ENCODE measurements around the gene APP.
A peak's percentile ranks its signal among the peaks of the same experiment; 100 is the strongest.

APP gene

DNA sequence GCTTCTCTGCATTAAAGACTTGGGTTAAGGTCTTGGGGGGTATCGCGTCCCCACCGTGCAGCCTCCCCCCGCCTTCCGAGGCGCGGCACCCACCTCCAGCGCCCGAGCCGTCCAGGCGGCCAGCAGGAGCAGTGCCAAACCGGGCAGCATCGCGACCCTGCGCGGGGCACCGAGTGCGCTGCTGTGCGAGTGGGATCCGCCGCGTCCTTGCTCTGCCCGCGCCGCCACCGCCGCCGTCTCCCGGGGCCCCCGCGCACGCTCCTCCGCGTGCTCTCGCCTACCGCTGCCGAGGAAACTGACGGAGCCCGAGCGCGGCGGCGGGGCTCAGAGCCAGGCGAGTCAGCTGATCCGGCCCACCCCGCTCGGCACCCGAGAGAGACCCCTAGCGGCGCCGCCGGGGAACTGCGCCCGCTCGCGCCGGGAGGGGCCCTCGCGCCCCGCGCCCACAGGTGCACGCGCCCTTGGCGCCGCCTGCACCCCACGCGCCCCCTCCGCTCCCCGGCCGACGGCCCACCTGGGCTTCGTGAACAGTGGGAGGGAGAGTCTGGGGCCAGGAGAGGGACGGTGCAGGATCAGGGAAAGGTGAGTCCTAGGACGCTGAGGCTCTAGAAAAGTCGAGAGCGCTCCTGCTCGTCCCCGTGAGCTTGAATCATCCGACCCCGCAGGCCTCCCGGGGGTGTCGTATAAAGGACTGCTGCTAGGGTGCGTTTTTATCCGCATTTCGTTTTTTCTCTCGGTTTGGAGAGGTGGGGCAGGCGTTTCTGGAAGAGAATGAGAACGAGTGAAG lies at the start of gene APP:
APP (minus strand) TSS at position 300 of the 787 bp plus-strand sequence; CDS start at position 150, 150 bp downstream.
- DNase-seq (ENCODE audit: low read depth in 2 of 2), result peak; percentile 70 to 77

DNA sequence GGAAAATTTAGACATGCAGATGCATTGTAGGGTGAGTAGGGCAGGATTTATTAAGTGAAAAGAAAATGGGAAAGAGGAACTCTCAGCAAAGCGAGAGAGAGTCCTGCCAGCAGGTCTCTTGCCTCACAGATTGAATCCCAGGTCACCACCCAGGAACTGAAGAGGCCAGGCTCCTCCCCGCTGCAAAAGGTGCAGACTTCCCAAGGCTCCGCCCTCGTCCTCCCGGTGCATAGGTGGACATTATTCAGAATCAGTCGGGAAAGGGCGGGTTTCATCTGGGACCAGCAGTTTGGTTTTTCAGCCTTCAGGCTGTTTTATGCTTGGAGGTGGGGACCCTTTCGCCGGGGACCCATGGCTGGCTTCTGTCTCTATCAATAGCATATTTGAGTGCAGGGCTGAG lies 41.6 kb upstream of the APP start:
- no peak for DNase-seq (ENCODE audit: low read depth in 2 of 2)

DNA sequence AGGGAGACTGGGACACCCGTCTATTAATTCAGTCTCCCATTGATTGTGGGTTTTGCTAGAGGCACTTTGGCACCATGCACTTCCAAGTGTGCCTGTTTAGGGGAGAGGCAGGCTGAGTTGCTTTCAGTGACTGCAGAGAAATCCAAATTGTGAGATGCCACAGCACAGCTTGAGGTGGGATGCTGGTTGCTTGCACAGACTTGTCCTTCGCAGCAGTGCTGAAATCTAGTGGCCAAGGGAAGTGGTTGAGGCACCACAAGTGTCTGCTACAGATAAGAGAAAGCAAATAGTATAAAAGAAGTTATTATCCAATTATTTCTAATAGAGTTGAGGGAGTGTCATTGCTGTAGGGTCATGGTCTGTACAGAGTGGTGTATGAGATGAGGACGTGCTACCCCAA lies 40.0 kb upstream of the APP start:
- no peak for DNase-seq (ENCODE audit: low read depth in 2 of 2)

GRCh38 chr21:26207021-26207420 lies 36.5 kb upstream of the APP start:
- no peak for DNase-seq (ENCODE audit: low read depth in 2 of 2)

DNA sequence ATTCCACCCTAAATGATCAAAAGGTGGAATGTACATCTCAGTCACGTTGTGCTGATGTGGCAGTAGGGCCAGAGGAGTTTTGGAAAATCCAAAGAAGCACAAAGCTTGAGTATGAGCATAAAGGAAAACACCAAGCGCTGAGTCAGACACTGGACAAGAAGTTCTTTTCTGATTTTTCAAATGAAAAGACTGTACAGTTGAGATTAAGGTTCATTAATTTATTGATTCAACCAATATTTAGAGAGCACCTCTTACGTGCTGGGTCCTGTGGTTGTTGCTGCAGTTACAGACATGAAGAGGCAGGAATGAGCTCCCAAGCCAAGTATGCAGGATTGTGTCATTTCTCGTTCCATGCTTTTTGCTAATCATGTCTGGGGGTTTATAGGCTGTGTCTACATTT lies 28.9 kb upstream of the APP start:
- no peak for DNase-seq (ENCODE audit: low read depth in 2 of 2)

DNA sequence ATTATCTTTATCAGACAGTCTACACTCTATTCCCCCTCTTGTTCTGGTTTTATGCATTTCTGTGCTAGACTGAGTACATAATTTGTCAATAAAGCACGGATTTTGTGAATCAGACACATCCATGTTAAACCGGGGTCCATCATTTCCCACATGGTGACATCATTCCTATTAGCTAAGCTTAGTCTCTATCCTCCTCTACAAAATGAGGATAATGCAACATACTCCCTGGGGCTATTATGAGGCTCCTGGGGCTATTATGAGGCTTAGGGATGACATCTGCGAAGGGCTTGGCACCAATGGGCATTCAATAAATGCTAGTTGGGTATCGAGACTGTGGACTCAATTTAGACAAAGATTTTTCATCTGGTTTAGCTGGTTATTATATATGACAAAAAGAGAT lies 25.1 kb upstream of the APP start:
- no peak for DNase-seq (ENCODE audit: low read depth in 2 of 2)

- DNase-seq (ENCODE audit: low read depth in 2 of 2), result no peak
These were observed 24.3 kb upstream of the APP start for GRCh38 chr21:26194811-26195251.

DNA sequence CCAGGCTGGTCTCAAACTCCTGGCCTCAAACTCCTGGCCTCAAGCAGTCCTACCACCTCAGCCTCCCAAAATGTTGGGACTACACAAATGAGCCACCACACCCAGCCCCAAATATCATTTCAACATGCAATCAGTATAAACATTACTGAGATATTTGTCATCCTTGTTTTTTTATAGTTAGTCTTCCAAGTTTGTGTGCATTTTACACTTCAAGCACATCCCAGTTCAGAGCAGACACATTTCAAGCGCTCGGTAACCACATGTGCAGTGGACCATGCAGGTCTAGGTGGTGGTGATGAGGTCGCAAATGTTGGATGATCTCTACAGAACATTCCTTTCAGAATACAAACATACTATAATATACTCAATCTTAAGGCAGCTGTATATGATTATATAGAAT lies 23.8 kb upstream of the APP start:
- DNase-seq (ENCODE audit: low read depth in 2 of 2), result no peak

GRCh38 chr21:26191609-26192008 lies 21.0 kb upstream of the APP start:
- DNase-seq (ENCODE audit: low read depth in 2 of 2), result no peak

DNA sequence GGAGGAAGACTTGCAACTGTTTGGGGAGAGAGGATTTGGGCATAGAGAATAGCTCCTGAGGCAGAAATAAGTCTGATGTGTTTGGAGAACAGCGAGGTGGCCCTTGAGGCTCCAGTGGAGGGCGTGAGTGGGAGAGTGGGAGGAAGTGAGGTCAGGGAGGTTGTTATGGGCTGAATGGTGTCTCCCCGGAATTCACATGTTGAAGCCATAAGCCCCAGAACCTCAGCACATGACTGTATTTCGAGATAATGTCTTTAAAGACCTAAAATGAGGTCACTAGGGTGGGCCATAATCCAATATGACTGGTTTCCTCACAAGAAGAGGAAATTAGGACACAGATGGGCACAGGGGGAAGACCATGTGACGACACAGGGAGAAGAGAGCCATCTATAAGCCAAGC lies 17.9 kb upstream of the APP start:
- no peak for DNase-seq (ENCODE audit: low read depth in 2 of 2)

- no peak for DNase-seq (ENCODE audit: low read depth in 2 of 2)
These were observed 14.9 kb upstream of the APP start for GRCh38 chr21:26185446-26185845.

GRCh38 chr21:26185021-26185420 lies 14.5 kb upstream of the APP start:
- no peak for DNase-seq (ENCODE audit: low read depth in 2 of 2)

DNA sequence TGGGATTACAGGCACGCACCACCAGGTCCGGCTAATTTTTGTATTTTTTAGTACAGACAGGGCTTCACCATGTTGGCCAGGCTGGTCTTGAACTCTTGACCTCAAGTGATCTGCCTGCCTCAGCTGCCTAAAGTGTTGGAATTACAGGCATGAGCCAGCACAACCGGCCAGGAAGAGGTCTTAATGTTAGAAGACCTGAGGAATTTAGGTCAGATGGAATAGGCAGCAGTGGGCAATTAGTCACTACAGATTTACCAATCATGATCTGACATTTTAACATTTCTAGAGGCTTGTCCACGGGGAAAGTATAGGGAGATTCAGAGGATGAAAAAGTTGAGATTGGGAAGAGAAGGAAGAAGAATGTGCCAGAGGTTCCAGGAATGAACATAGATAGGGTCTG lies 8.9 kb upstream of the APP start:
- no peak for DNase-seq (ENCODE audit: low read depth in 2 of 2)

GRCh38 chr21:26177746-26178426 lies 7.3 kb upstream of the APP start:
- no peak for DNase-seq (ENCODE audit: low read depth in 2 of 2)

GRCh38 chr21:26177187-26177586 lies 6.6 kb upstream of the APP start:
- DNase-seq (ENCODE audit: low read depth in 2 of 2), result no peak

GRCh38 chr21:26171258-26172100 lies 909 bp upstream of the APP start:
- no peak for DNase-seq (ENCODE audit: low read depth in 2 of 2)

GRCh38 chr21:26169611-26170470 lies 729 bp downstream of the APP start:
- DNase-seq (ENCODE audit: low read depth in 2 of 2), result no peak

DNA sequence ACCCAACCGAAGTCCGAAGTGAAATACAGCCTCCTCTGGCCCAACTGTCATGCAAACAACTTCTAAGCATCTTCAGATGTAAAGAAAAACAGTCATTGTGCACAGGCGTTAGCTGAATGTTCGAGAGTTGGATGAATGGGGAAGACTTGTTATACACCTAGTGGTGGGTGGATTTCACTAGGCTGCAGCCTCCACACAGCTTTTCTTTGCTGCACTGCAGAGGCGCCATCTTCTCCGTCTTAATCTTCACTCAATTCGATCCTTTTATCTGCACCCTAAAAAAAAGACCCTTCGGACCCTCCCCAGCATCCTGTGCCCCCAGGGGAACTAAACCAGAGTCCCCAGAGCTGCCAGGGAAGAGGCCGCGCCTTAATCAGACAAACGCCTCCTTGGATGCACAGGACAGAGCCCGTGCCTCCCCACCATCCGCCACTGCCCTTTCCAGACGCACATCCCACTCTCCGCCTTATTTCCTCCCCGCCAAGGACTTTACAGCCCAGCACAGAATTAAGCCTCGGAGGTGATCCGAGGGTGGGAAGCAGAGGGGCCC lies 1.4 kb downstream of the APP start:
- DNase-seq (ENCODE audit: low read depth in 2 of 2), result no peak

- DNase-seq (ENCODE audit: low read depth in 2 of 2), result no peak
These were observed 2.2 kb downstream of the APP start for GRCh38 chr21:26168371-26168770.

- DNase-seq (ENCODE audit: low read depth in 2 of 2), result no peak
These were observed 3.0 kb downstream of the APP start for GRCh38 chr21:26167593-26167992.

DNA sequence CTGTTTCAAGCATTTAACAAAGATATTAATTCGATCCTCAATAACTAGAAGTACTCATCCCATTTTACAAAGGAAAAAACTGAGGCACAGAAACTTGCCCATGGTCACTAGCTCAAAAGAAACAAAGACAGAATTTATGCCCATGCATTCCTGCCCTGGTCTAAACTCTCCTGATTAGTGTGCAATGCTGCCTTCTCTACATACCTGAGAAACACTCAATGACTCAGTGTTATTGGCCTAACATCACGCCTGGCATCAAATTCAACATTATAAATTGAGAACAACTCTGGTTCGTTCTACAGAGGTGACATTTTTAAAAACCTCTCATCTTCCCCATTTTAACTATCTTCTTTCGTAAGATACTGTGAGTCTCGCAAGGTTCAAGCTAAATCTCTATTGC lies 5.2 kb downstream of the APP start:
- no peak for DNase-seq (ENCODE audit: low read depth in 2 of 2)
